Kidney (tissue), 14 donors: ENCODE results near the gene NLK. TPM values are rescaled to one million over a fixed set of nuclear protein-coding genes. Genes with fewer than 3 reads are reported as not detected.
A peak's percentile ranks its signal among the peaks of the same experiment; 100 is the strongest.

Experiments
- DNase-seq, 5 donors: peaks; one replicate each; pipeline ENCODE4 v3.0.0-alpha.2; 2013 to 2020
- FAIRE-seq: peaks from 2 replicates; lab custom pipeline; 2012; peaks lifted over from hg19 to GRCh38; lab: Jason Lieb, UNC
- H3K27ac ChIP-seq, 2 donors: one replicate each; pipeline ENCODE4 v1.7.0; 2013; ENCODE audit warnings: low read depth in 2 of 2, low read length in 2 of 2, inconsistent platforms in 1 of 2
- H3K27me3 ChIP-seq: one replicate; pipeline ENCODE4 v1.7.1; 2013; ENCODE audit warnings: low read length, inconsistent platforms; ENCODE audit not compliant: control insufficient read depth, insufficient read depth
- H3K36me3 ChIP-seq, 3 donors: one replicate each; pipeline versions ENCODE4 v1.7.0 to v1.7.1; 2013; ENCODE audit warnings: low read length in 3 of 3, control low read depth in 1 of 3, inconsistent platforms in 1 of 3; ENCODE audit not compliant: insufficient read depth in 3 of 3, control insufficient read depth in 2 of 3
- H3K4me1 ChIP-seq, 3 donors: one replicate each; pipeline versions ENCODE4 v1.7.0 to v1.7.1; 2013; ENCODE audit warnings: low read length in 3 of 3, inconsistent platforms in 1 of 3, low read depth in 1 of 3; ENCODE audit not compliant: control insufficient read depth in 2 of 3, insufficient read depth in 2 of 3
- H3K4me3 ChIP-seq, 3 donors: one replicate each; pipeline versions ENCODE4 v1.7.0 to v1.8.1; 2013; ENCODE audit warnings: low read length in 3 of 3, control low read depth in 1 of 3, inconsistent platforms in 1 of 3
- H3K9ac ChIP-seq, 3 donors: one replicate each; pipeline versions ENCODE4 v1.7.0 to v1.7.1; 2013; ENCODE audit warnings: low read length in 3 of 3, control low read depth in 1 of 3, inconsistent platforms in 1 of 3
- H3K9me3 ChIP-seq, 3 donors: one replicate each; pipeline versions ENCODE4 v1.7.0 to v1.7.1; 2013; ENCODE audit warnings: low read length in 3 of 3, control low read depth in 1 of 3, inconsistent platforms in 1 of 3; ENCODE audit not compliant: control insufficient read depth in 2 of 3, insufficient read depth in 1 of 3
- CTCF ChIP-seq: IDR thresholded peaks from 3 replicates; pipeline ENCODE4 v1.5.1; 2012; ENCODE audit warnings: mild to moderate bottlenecking, moderate library complexity, borderline replicate concordance; ENCODE audit not compliant: insufficient read depth; ENCODE audit errors: extremely low read depth
- intact Hi-C: fragments of 100-400 bp; cut with DNase I; formaldehyde crosslinking; loops from one replicate; pipeline ENCODE4 v1.11.1; 2022
- polyA plus RNA-seq: library from polyadenylated mRNA; stranded (reverse); fragments of 350-450 nt; fragmentation: Illumina TruSeq; extraction: RNeasy Lipid Tissue Mini Kit (QIAGEN cat#74804); gene quantifications from one replicate; pipeline ENCODE4 v1.2.3, GENCODE V29; 2014; ENCODE audit warnings: low read depth, low replicate concordance; ENCODE audit not compliant: insufficient read depth
- total RNA-seq: library from RNA; stranded (reverse); fragmentation: NEBNext Ultra II Directional; extraction: Animal tissue kit (Norgen Biotek cat#: 25700); gene quantifications from one replicate; pipeline ENCODE4 v1.2.1, GENCODE V29; 2021
- donor health status: control.
- donor health status: control.
- donor health status: control.
- donor health status: control.
- donor health status: control.
- donor health status: DM: yes; HTN: yes; CAD: no.
- donor health status: Normal renal cell carcinoma (clear cell type).

Gene NLK
- total and polyA plus RNA-seq, 2 donors from 2014 or later = 20.2 to 31.3 TPM

DNA sequence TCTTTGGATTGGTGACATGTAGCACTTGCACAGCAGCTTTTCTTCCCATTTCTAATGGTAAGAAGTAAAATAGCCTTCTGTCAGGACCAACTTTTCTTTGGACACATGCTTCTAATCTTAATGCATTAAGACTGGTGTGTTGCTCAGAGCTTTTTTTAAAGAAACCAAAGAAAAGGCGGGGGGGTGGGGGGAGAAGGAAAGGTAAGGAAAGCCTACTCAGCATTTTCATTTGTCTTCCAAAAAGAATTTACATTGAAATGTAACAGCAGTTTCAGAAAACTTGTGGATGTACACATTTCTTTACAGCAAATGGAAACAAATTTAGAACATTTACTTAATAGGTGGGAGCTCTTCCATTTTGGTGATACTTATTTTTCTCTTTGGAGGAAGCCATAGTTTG lies 49.6 kb downstream of the NLK start:
- peaks cover 3 to 11% (median 6%) of the 10 kb centered on the region in 3 donors for H3K4me1 ChIP-seq
- no peaks in the 10 kb centered on the region for H3K9me3 ChIP-seq
- H3K27ac ChIP-seq = no peak overlapping the region
- no peaks in the 10 kb centered on the region for H3K36me3 ChIP-seq
- H3K9ac ChIP-seq = no peak overlapping the region
- no peak overlapping the region for H3K4me3 ChIP-seq
- FAIRE-seq (no peak), DNase-seq (peak in 1 of 5 donors; percentile 50)
- intact Hi-C loops = no loop called here
- TF ChIP-seq CTCF = no peak
- no peaks in the 10 kb centered on the region for H3K27me3 ChIP-seq

GRCh38 chr17:28093999-28094716 lies 51.7 kb downstream of the NLK start:
- no peaks in the 10 kb centered on the region for H3K27me3 ChIP-seq
- peaks cover 3 to 11% (median 6%) of the 10 kb centered on the region in 3 donors for H3K4me1 ChIP-seq
- no peak overlapping the region for H3K27ac ChIP-seq
- H3K9me3 ChIP-seq = no peaks in the 10 kb centered on the region
- no peak for DNase-seq
- intact Hi-C loops = no loop called here
- peak overlapping the region in 1 of 3 donors; percentile 21 for H3K4me3 ChIP-seq
- no peaks in the 10 kb centered on the region for H3K36me3 ChIP-seq
- no peak for FAIRE-seq
- TF ChIP-seq CTCF = no peak
- H3K9ac ChIP-seq = no peak overlapping the region

- Histone ChIP-seq H3K9me3 (no peaks in the 10 kb centered on the region), H3K36me3 (no peaks in the 10 kb centered on the region), H3K9ac (no peak overlapping the region), H3K4me1 (peaks cover 3 to 11% (median 3%) of the 10 kb centered on the region in 3 donors), H3K27ac (no peak overlapping the region), H3K27me3 (no peaks in the 10 kb centered on the region), H3K4me3 (no peak overlapping the region)
- FAIRE-seq (no peak), DNase-seq (no peak)
- intact Hi-C loops = no loop called here
- no peak for TF ChIP-seq CTCF
Measured at GRCh38 chr17:28096756-28097155, 54.3 kb downstream of the NLK start.

GRCh38 chr17:28097254-28097653 lies 54.8 kb downstream of the NLK start:
- DNase-seq = no peak
- H3K9me3 ChIP-seq = no peaks in the 10 kb centered on the region
- no peak overlapping the region for H3K4me3 ChIP-seq
- no peak overlapping the region for H3K9ac ChIP-seq
- peak; percentile 23 for FAIRE-seq
- peaks cover 0 to 11% (median 3%) of the 10 kb centered on the region in 3 donors for H3K4me1 ChIP-seq
- no peak for TF ChIP-seq CTCF
- H3K27ac ChIP-seq = no peak overlapping the region
- no peaks in the 10 kb centered on the region for H3K36me3 ChIP-seq
- H3K27me3 ChIP-seq = no peaks in the 10 kb centered on the region
- intact Hi-C loops = no loop called here
